Keratinocyte (primary cell): ENCODE data around the gene DPYSL4. TPM values are rescaled to one million over a fixed set of nuclear protein-coding genes. Genes with fewer than 3 reads are reported as not detected.

ENCODE experiments used
- DNase-seq: peaks from one replicate; pipeline ENCODE4 v3.0.0-alpha.2; 2011; ENCODE audit warnings: low read depth, missing footprints, low spot score
- FAIRE-seq: peaks from 2 replicates; lab custom pipeline; 2011; peaks lifted over from hg19 to GRCh38; lab: Jason Lieb, UNC
- H2AFZ ChIP-seq: 2 replicates; pipeline ENCODE4 v1.6.0; 2012; ENCODE audit warnings: low read length, control low read depth, inconsistent platforms; ENCODE audit not compliant: control insufficient read depth
- H3K27ac ChIP-seq: 2 replicates; pipeline ENCODE4 v1.5.1; 2011; ENCODE audit warnings: low read length; ENCODE audit not compliant: control insufficient read depth, insufficient read depth
- H3K27me3 ChIP-seq: 3 replicates; pipeline ENCODE4 v1.6.0; 2011; ENCODE audit warnings: low read length; ENCODE audit not compliant: control insufficient read depth, insufficient read depth; ENCODE audit errors: extremely low read depth
- H3K36me3 ChIP-seq, 2 experiments: 2 replicates in 1 of 2; 3 replicates in 1 of 2; pipeline ENCODE4 v1.5.1; 2011; ENCODE audit warnings: low read length in 2 of 2, mild to moderate bottlenecking in 1 of 2; ENCODE audit not compliant: control insufficient read depth in 2 of 2, insufficient read depth in 2 of 2; ENCODE audit errors: extremely low read depth in 1 of 2
- H3K4me1 ChIP-seq: 3 replicates; pipeline ENCODE4 v1.5.1; 2011; ENCODE audit warnings: low read length; ENCODE audit not compliant: control insufficient read depth, insufficient read depth; ENCODE audit errors: extremely low read depth
- H3K4me2 ChIP-seq: 3 replicates; pipeline ENCODE4 v1.6.0; 2011; ENCODE audit warnings: low read depth, low read length; ENCODE audit not compliant: control insufficient read depth, insufficient read depth; ENCODE audit errors: extremely low read depth
- H3K4me3 ChIP-seq, 3 experiments: fragments of 200-600 bp in 1 of 3; sonication (generic) in 1 of 3; 2 replicates in 2 of 3; 3 replicates in 1 of 3; pipeline ENCODE4 v1.5.1; 2011 to 2016; ENCODE audit warnings: low read length in 3 of 3, mild to moderate bottlenecking in 3 of 3, control low read depth in 2 of 3, inconsistent platforms in 1 of 3, low read depth in 1 of 3, mixed read lengths in 1 of 3, mixed run types in 1 of 3, moderate library complexity in 1 of 3; ENCODE audit not compliant: control insufficient read depth in 2 of 3, insufficient read depth in 2 of 3; ENCODE audit errors: extremely low read depth in 1 of 3
- H3K79me2 ChIP-seq: 2 replicates; pipeline ENCODE4 v1.6.0; 2012; ENCODE audit warnings: low read length; ENCODE audit not compliant: control insufficient read depth, insufficient read depth
- H3K9ac ChIP-seq: 3 replicates; pipeline ENCODE4 v1.6.0; 2011; ENCODE audit warnings: low read length; ENCODE audit not compliant: control insufficient read depth, insufficient read depth; ENCODE audit errors: extremely low read depth
- H3K9me1 ChIP-seq: 3 replicates; pipeline ENCODE4 v1.6.0; 2011; ENCODE audit warnings: low read length; ENCODE audit not compliant: control insufficient read depth, insufficient read depth; ENCODE audit errors: extremely low read depth
- H3K9me3 ChIP-seq: 2 replicates; pipeline ENCODE4 v1.5.1; 2012; ENCODE audit warnings: low read depth, low read length; ENCODE audit not compliant: control insufficient read depth
- H4K20me1 ChIP-seq: 3 replicates; pipeline ENCODE4 v1.6.0; 2011; ENCODE audit warnings: low read length; ENCODE audit not compliant: control insufficient read depth, insufficient read depth; ENCODE audit errors: extremely low read depth
- EZH2 ChIP-seq: IDR thresholded peaks from one replicate; pipeline ENCODE4 v1.6.1; 2012; ENCODE audit warnings: inconsistent platforms, mild to moderate bottlenecking, low read length, moderate library complexity
- dilution Hi-C: fragments of 300-500 bp; cut with MboI; formaldehyde crosslinking; loops from one replicate; pipeline ENCODE4 v1.7.0; 2020; ENCODE audit warnings: low sequenced_read_pairs; ENCODE audit not compliant: extremely low pct_ligation_motif_present
- polyA plus RNA-seq, 5 experiments: library from polyadenylated mRNA; depleted of rRNA in 3 of 5; stranded (reverse) in 3 of 5; stranded (forward) in 1 of 5; unstranded in 1 of 5; fragments of >200 nt; gene quantifications; 1 replicate in 1 of 5; 2 replicates in 3 of 5; 3 replicates in 1 of 5; pipeline versions ENCODE4 v1.2.1 to v1.2.3, GENCODE V29; 2011 to 2012; ENCODE audit warnings: missing spikeins in 2 of 5, low read depth in 1 of 5, low replicate concordance in 1 of 5
- TF ChIP-seq, protein P1 (sequence below), 3 experiments: IDR thresholded peaks in 1 of 3; conservative IDR thresholded peaks in 1 of 3; optimal IDR thresholded peaks in 1 of 3; 2 replicates in 2 of 3; 3 replicates in 1 of 3; pipeline versions ENCODE3 to v1.5.1; 2011; ENCODE audit warnings: low read length in 3 of 3, mild to moderate bottlenecking in 3 of 3, moderate library complexity in 2 of 3, control low read depth in 1 of 3, inconsistent platforms in 1 of 3; ENCODE audit not compliant: insufficient read depth in 2 of 3; ENCODE audit errors: extremely low read depth in 1 of 3

The DPYSL4 gene
- polyA plus RNA-seq, 1 donor (not counting 4 experiments of a cell fraction or from before 2014, with no cell fraction given), result 7.4 TPM

DNA sequence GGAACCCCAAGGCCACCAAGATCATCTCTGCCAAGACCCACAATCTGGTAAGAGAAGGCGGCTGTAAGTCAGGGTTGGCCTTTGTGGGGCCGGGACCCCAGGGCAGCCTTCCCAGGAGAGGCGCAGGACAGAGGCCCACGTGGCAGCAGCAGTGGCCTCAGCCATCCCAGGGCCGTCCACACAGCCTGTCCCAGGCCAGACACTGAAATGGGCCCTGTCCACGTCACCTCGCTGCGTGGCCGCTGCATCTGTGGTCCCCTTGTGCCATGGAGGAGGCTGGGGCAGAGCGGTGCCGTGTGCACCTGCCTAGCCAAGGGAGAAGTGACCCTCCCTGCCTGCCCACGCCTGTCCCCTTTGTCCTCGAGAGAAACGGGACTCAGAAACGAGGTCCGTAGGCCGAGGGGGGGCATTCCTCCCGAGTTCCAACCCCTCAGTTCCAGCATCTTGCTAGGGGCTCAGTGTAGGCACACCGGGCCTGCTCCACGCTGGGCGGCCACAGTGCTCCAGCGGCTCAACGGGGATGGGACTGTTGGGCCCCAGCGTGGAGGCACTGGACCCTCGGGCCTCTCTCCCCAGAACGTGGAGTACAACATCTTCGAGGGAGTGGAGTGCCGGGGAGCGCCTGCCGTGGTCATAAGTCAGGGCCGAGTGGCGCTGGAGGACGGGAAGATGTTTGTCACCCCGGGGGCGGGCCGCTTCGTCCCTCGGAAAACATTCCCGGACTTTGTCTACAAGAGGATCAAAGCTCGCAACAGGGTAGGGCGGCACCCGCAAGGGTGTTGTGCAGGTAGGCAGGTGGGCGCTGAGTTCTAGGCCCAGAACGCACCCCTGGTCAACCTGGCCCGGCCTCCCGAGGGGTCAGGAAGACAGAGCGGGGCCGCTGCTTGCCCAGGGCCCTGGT, 15.6 kb downstream of the DPYSL4 start:
- H3K9me1 ChIP-seq, result no peaks in the 10 kb centered on the region
- no peak overlapping the region for H3K9ac ChIP-seq
- H4K20me1 ChIP-seq, result no peaks in the 10 kb centered on the region
- dilution Hi-C loops, result no loop called here
- H3K4me2 ChIP-seq, result no peak overlapping the region
- no peaks in the 10 kb centered on the region for H3K9me3 ChIP-seq
- TF ChIP-seq, protein P1, sequence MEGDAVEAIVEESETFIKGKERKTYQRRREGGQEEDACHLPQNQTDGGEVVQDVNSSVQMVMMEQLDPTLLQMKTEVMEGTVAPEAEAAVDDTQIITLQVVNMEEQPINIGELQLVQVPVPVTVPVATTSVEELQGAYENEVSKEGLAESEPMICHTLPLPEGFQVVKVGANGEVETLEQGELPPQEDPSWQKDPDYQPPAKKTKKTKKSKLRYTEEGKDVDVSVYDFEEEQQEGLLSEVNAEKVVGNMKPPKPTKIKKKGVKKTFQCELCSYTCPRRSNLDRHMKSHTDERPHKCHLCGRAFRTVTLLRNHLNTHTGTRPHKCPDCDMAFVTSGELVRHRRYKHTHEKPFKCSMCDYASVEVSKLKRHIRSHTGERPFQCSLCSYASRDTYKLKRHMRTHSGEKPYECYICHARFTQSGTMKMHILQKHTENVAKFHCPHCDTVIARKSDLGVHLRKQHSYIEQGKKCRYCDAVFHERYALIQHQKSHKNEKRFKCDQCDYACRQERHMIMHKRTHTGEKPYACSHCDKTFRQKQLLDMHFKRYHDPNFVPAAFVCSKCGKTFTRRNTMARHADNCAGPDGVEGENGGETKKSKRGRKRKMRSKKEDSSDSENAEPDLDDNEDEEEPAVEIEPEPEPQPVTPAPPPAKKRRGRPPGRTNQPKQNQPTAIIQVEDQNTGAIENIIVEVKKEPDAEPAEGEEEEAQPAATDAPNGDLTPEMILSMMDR (optimal IDR thresholded peaks at IDR 0.05 in 1 of 3, IDR thresholded peaks at IDR 0.05 in 1 of 3, conservative IDR thresholded peaks at IDR 0.05 in 1 of 3; ENCODE audit: extremely low read depth in 1 of 3, insufficient read depth in 2 of 3, low read length in 3 of 3), result no peak
- TF ChIP-seq EZH2, result no peak
- no peak overlapping the region for H3K4me3 ChIP-seq
- no peaks in the 10 kb centered on the region for H3K27me3 ChIP-seq
- H3K27ac ChIP-seq, result no peak overlapping the region
- H3K4me1 ChIP-seq, result no peaks in the 10 kb centered on the region
- H3K79me2 ChIP-seq, result no peaks in the 10 kb centered on the region
- no peak for DNase-seq
- no peak for FAIRE-seq
- no peak overlapping the region for H2AFZ ChIP-seq
- H3K36me3 ChIP-seq, result no peaks in the 10 kb centered on the region

DNA sequence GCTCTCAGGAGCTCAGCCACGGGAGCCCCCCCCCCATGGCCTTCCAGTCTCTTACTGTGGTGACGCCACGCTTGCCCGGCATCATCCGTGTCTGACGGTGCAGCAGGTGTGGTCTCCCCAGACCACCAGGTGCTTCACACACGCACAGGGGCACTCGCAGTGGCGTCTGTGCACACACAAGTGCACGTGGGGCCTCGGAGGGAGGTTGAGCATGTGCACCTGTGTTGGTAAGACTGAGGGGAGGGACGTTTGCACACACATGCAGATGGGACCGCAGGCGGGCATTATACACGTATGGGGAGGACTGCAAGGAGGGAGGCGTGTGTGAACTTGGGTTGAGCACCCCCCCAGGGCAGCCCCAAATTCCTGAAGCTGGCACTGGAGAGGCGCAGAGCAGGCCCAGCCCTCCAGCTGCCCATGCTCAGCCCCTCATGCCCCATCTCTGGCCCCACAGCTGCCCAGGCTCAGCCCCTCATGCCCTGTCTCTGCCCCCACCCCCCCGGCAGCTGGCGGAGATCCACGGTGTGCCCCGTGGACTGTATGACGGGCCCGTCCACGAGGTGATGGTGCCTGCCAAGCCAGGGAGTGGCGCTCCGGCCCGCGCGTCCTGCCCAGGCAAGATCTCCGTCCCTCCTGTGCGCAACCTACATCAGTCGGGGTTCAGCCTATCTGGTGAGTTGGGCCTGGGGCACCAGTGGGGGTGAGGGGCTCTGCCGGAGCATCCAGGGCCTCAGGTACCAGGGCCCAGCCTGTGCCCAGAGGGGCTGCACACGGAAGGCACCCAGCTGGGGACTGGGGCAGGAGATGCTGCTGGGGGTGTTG, 16.7 kb downstream of the DPYSL4 start:
- Histone ChIP-seq H3K4me3 (no peak overlapping the region), H3K4me1 (no peaks in the 10 kb centered on the region), H2AFZ (no peak overlapping the region), H3K9ac (no peak overlapping the region), H3K27ac (no peak overlapping the region), H4K20me1 (no peaks in the 10 kb centered on the region), H3K4me2 (no peak overlapping the region), H3K79me2 (no peaks in the 10 kb centered on the region), H3K9me1 (no peaks in the 10 kb centered on the region), H3K27me3 (no peaks in the 10 kb centered on the region), H3K36me3 (no peaks in the 10 kb centered on the region), H3K9me3 (no peaks in the 10 kb centered on the region)
- DNase-seq, result no peak
- TF ChIP-seq EZH2, result no peak
- TF ChIP-seq, protein P1 (optimal IDR thresholded peaks at IDR 0.05 in 1 of 3, IDR thresholded peaks at IDR 0.05 in 1 of 3, conservative IDR thresholded peaks at IDR 0.05 in 1 of 3; ENCODE audit: extremely low read depth in 1 of 3, insufficient read depth in 2 of 3, low read length in 3 of 3), result no peak
- no peak for FAIRE-seq
- dilution Hi-C loops, result no loop called here
